Limb (tissue), 2 donors: Measurements from ENCODE around the gene ESYT2.
"Not testable (repeated sequence)": the region's sequence is repeated elsewhere in the genome, so short reads cannot be mapped to it uniquely, and the experiment has no call there.

ENCODE experiments used
- DNase-seq, 2 donors: peaks; one replicate each; pipeline ENCODE4 v3.0.0-alpha.2; 2016; ENCODE audit errors: extremely low spot score in 2 of 2

Gene ESYT2

GRCh38 chr7:158726277-158726807 is 103.0 kb downstream of the ESYT2 start:
- no peak for DNase-seq

- DNase-seq: no peak
Observed at GRCh38 chr7:158725506-158725800, 103.9 kb downstream of the ESYT2 start.

- no peak for DNase-seq
Observed at GRCh38 chr7:158724658-158725505, 104.4 kb downstream of the ESYT2 start.

GRCh38 chr7:158723714-158724385 is 105.5 kb downstream of the ESYT2 start:
- no peak for DNase-seq

- no peak for DNase-seq
Observed at GRCh38 chr7:158723266-158723665, 106.0 kb downstream of the ESYT2 start.

- no peak for DNase-seq
Observed at GRCh38 chr7:158722574-158723237, 106.6 kb downstream of the ESYT2 start.

- no peak for DNase-seq
Observed at GRCh38 chr7:158720112-158720511, 109.2 kb downstream of the ESYT2 start.

- no peak for DNase-seq
Observed at GRCh38 chr7:158716802-158717201, 112.5 kb downstream of the ESYT2 start.

GRCh38 chr7:158710651-158711102 is 118.6 kb downstream of the ESYT2 start:
- DNase-seq: no peak

GRCh38 chr7:158707610-158708009 is 121.7 kb downstream of the ESYT2 start:
- no peak for DNase-seq

- no peak for DNase-seq
Observed at GRCh38 chr7:158706710-158707590, 122.4 kb downstream of the ESYT2 start.

GRCh38 chr7:158706273-158706704 is 123.0 kb downstream of the ESYT2 start:
- DNase-seq: no peak

GRCh38 chr7:158705234-158705850 is 124.0 kb downstream of the ESYT2 start:
- DNase-seq: no peak

- peak; percentile 97 to 99 for DNase-seq
Observed at GRCh38 chr7:158704524-158705233, 124.6 kb downstream of the ESYT2 start, which contains the start of gene NCAPG2. TSS of gene NCAPG2 (minus strand) at chr7:158704804. CDS start at chr7:158701899, 2,905 bp downstream.

- DNase-seq: not testable (repeated sequence)
Observed at GRCh38 chr7:158703679-158704523, 125.4 kb downstream of the ESYT2 start.

- DNase-seq: no peak
Observed at GRCh38 chr7:158702944-158703343, 126.4 kb downstream of the ESYT2 start.

- no peak for DNase-seq
Observed at GRCh38 chr7:158702196-158702595, 127.1 kb downstream of the ESYT2 start.

- no peak for DNase-seq
Observed at GRCh38 chr7:158700008-158700407, 129.3 kb downstream of the ESYT2 start.

GRCh38 chr7:158699341-158699740 is 130.0 kb downstream of the ESYT2 start:
- no peak for DNase-seq
